Measurements from ENCODE around the gene UNC119B. TPM values are rescaled to one million over a fixed set of nuclear protein-coding genes. Genes with fewer than 3 reads are reported as not detected.

UNC119B gene
- polyA plus RNA-seq, 1 of the 3 experiments (the other 2 are of a cell fraction) = 23.6 TPM

DNA sequence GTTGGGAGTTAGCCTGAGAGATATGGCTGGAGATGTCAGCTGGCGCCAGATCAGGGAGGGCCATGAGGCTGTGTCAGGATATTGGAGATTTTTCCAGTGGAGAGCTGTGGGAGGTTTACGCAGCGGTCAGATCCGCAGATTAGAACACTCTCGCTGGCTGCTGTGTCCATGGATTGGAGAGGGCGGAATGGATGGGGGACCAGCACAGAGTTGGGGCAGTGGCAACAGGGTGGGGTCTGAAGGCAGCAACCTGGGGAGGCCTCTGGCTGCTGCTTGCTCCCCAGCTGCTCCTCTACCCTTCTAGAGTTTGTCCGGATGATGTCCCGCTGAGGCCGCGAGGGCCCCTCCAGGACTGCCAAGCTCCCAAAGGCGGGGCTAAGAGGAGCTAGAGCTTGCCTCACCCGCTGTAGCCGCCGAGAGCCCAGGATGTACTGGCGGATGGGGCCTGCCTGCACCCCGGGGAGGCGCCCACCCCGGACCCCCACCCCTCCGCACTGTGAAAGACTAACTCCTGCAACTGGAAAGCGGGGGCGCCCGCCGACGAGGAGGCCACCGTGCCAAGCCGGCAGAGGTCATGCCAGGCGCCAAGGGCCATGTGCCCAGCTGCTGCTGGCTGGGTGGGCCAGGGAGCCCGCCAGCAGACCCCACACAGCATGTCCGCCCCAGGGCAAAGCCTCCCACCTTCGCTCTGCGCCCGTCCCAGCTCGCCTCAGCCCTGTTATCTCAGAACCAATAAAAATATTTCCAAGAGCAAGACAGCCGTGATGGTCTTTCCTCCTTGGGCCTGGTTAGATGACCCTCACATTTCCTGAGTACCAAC is 43.5 kb upstream of the UNC119B start:
- Histone ChIP-seq H3K27ac (ENCODE audit: low read depth in 2 of 2, low read length in 1 of 2) (no peak overlapping the region), H3K9me3 (no peaks in the 10 kb centered on the region), H3K9me2 (no peaks in the 10 kb centered on the region), H4K20me1 (ENCODE audit: insufficient read depth) (no peaks in the 10 kb centered on the region), H3K27me3 (ENCODE audit: insufficient read depth) (no peaks in the 10 kb centered on the region), H3K36me3 (replicated peaks in 1 of 2; ENCODE audit: control insufficient read depth in 1 of 2, insufficient read depth in 2 of 2, low read length in 1 of 2) (no peaks in the 10 kb centered on the region), H3K4me3 (ENCODE audit: low read depth in 2 of 2, low read length in 1 of 2) (no peak overlapping the region), H3K4me2 (no peak overlapping the region), H3F3A (replicated peaks; ENCODE audit: insufficient read depth) (no peaks in the 10 kb centered on the region), H3K79me2 (ENCODE audit: insufficient read depth) (no peaks in the 10 kb centered on the region), H2AFZ (ENCODE audit: low read depth) (no peak overlapping the region), H3K9ac (no peak overlapping the region), H3K4me1 (ENCODE audit: control insufficient read depth in 1 of 2, insufficient read depth in 2 of 2, low read depth in 1 of 2, low read length in 1 of 2) (peaks cover 0 to 15% of the 10 kb centered on the region in 2 experiments; a peak in 2 of 4 replicates)
- TF ChIP-seq FOXJ3 (CRISPR knock-in tag; IDR thresholded peaks at IDR 0.05) (no peak), REST (IDR thresholded peaks at IDR 0.05; ENCODE audit: low read depth, low read length) (no peak), MAX (IDR thresholded peaks at IDR 0.05; ENCODE audit: low read depth) (no peak), TAF1 (IDR thresholded peaks at IDR 0.05; ENCODE audit: borderline replicate concordance, low read depth, low read length) (no peak), GATA2 (CRISPR knock-in tag; IDR thresholded peaks at IDR 0.05) (no peak), GABPA (IDR thresholded peaks at IDR 0.05; ENCODE audit: low read depth) (no peak), SIN3A (IDR thresholded peaks at IDR 0.05; ENCODE audit: borderline replicate concordance, low read depth, low read length) (no peak), NRF1 (IDR thresholded peaks at IDR 0.05; ENCODE audit: low read depth, low read length) (no peak), TCF12 (IDR thresholded peaks at IDR 0.05) (no peak), TEAD4 (IDR thresholded peaks at IDR 0.05; ENCODE audit: borderline replicate concordance, insufficient read depth) (no peak), RAD21 (IDR thresholded peaks at IDR 0.05; ENCODE audit: low read length) (no peak), FOXM1 (IDR thresholded peaks at IDR 0.05; ENCODE audit: low read depth) (no peak), RFX5 (IDR thresholded peaks at IDR 0.05; ENCODE audit: low read length) (no peak), EP300 (IDR thresholded peaks at IDR 0.05; ENCODE audit: borderline replicate concordance in 1 of 2, low read depth in 1 of 2, low read length in 1 of 2) (no peak), MXI1 (IDR thresholded peaks at IDR 0.05; ENCODE audit: low read depth, low read length) (no peak), MEF2A (IDR thresholded peaks at IDR 0.05; ENCODE audit: borderline replicate concordance, low read depth) (no peak), RCOR1 (IDR thresholded peaks at IDR 0.05; ENCODE audit: low read length) (no peak), POLR2AphosphoS5 (IDR thresholded peaks at IDR 0.05; ENCODE audit: low read depth, low read length) (no peak)
- TF ChIP-seq, protein P1, sequence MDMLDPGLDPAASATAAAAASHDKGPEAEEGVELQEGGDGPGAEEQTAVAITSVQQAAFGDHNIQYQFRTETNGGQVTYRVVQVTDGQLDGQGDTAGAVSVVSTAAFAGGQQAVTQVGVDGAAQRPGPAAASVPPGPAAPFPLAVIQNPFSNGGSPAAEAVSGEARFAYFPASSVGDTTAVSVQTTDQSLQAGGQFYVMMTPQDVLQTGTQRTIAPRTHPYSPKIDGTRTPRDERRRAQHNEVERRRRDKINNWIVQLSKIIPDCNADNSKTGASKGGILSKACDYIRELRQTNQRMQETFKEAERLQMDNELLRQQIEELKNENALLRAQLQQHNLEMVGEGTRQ (IDR thresholded peaks at IDR 0.05; ENCODE audit: borderline replicate concordance, low read depth, low read length) = no peak
- TF ChIP-seq, protein P2, sequence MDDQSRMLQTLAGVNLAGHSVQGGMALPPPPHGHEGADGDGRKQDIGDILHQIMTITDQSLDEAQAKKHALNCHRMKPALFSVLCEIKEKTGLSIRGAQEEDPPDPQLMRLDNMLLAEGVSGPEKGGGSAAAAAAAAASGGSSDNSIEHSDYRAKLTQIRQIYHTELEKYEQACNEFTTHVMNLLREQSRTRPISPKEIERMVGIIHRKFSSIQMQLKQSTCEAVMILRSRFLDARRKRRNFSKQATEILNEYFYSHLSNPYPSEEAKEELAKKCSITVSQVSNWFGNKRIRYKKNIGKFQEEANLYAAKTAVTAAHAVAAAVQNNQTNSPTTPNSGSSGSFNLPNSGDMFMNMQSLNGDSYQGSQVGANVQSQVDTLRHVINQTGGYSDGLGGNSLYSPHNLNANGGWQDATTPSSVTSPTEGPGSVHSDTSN (IDR thresholded peaks at IDR 0.05) = no peak
- WGBS (ENCODE audit: low lambda C conversion rate) = 88% methylated on average over 13 of the region's 34 CpGs
- POLR2A ChIA-PET = interaction anchor here (0.6 kb wide), 1 partner anchor 9 kb away, joined by 3 read pairs; no protein-coding TSS in a partner anchor
- peak; percentile 42 for DNase-seq
- CTCF ChIA-PET = interaction anchor here (0.9 to 3.5 kb wide), 4 partner anchors 18 to 84 kb away, joined by 3 to 28 read pairs (median 4); no protein-coding TSS in a partner anchor
